Urinary bladder (tissue), 4 donors: ENCODE results near the gene TMEM14C. TPM values are rescaled to one million over a fixed set of nuclear protein-coding genes. Genes with fewer than 3 reads are reported as not detected.
"Not testable (repeated sequence)": the region's sequence is repeated elsewhere in the genome, so short reads cannot be mapped to it uniquely, and the experiment has no call there.

Experiments
- DNase-seq: peaks from one replicate; pipeline ENCODE4 v3.0.0-alpha.2; 2015; ENCODE audit errors: extremely low spot score
- H3K27ac ChIP-seq: one replicate; pipeline ENCODE4 v1.5.1; 2013; ENCODE audit warnings: low read depth, mild to moderate bottlenecking, moderate library complexity
- H3K36me3 ChIP-seq: one replicate; pipeline ENCODE4 v1.6.1; 2013; ENCODE audit warnings: mild to moderate bottlenecking, moderate library complexity; ENCODE audit not compliant: insufficient read depth
- H3K4me1 ChIP-seq: one replicate; pipeline ENCODE4 v1.6.1; 2013; ENCODE audit warnings: mild to moderate bottlenecking, moderate library complexity; ENCODE audit not compliant: insufficient read depth
- H3K4me3 ChIP-seq: one replicate; pipeline ENCODE4 v1.5.1; 2013; ENCODE audit warnings: low read depth, low read length
- WGBS: extraction: QIAGEN DNeasy Blood & Tissue Kit; methylation state at CpG from one replicate; pipeline ENCODE4 v1.1.7; 2013; 5-methylcytosine and 5-hydroxymethylcytosine counted together
- polyA plus RNA-seq: library from polyadenylated mRNA; stranded (reverse); fragments of 200-250 nt; gene quantifications from one replicate; pipeline ENCODE4 v1.2.3, GENCODE V29; 2013
- total RNA-seq: library from RNA; depleted of rRNA; stranded (reverse); fragments of >200 nt; gene quantifications from one replicate; pipeline ENCODE4 v1.2.3, GENCODE V29; 2014
- donor health status: healthy with polysubstance abuse.
- donor health status: healthy.

The TMEM14C gene
- total and polyA plus RNA-seq, 2 donors, result 90.4 to 147 TPM

GRCh38 chr6:10695086-10695657 is 27.7 kb upstream of the TMEM14C start:
- Histone ChIP-seq H3K4me1 (no peaks in the 10 kb centered on the region), H3K27ac (no peak overlapping the region), H3K4me3 (peak overlapping the region; percentile 88), H3K36me3 (no peaks in the 10 kb centered on the region)
- under 1% methylated on average over 17 of the region's 17 CpGs for WGBS
- DNase-seq, result no peak

- H3K4me3 ChIP-seq, result no peak overlapping the region
- no peak overlapping the region for H3K27ac ChIP-seq
- WGBS, result 97% methylated on average over 4 of the region's 4 CpGs
- H3K4me1 ChIP-seq, result no peaks in the 10 kb centered on the region
- no peaks in the 10 kb centered on the region for H3K36me3 ChIP-seq
- DNase-seq, result no peak
These were observed 26.2 kb upstream of the TMEM14C start for GRCh38 chr6:10696655-10697054.

DNA sequence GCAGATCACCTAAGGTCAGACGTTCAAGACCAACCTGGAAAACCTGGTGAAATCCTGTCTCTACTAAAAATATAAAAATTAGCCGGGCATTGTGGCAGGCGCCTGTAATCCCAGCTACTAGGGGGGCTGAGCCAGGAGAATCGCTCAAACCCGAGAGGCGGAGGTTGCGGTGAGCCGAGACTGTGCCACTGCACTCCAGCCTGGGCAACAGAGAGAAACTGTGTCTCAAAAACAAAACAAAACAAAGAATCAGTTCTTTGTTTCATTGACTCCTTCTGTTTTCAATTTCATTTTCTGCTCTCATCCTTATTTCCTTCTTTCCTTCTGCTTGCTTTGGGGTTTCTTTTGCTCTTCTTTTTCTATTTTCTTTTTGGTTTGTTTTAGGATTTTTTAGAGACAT is 8.9 kb upstream of the TMEM14C start:
- Histone ChIP-seq H3K4me1 (no peaks in the 10 kb centered on the region), H3K36me3 (peaks cover 5% of the 10 kb centered on the region), H3K27ac (no peak overlapping the region), H3K4me3 (no peak overlapping the region)
- DNase-seq, result no peak
- 84% methylated on average over 8 of the region's 8 CpGs for WGBS

DNA sequence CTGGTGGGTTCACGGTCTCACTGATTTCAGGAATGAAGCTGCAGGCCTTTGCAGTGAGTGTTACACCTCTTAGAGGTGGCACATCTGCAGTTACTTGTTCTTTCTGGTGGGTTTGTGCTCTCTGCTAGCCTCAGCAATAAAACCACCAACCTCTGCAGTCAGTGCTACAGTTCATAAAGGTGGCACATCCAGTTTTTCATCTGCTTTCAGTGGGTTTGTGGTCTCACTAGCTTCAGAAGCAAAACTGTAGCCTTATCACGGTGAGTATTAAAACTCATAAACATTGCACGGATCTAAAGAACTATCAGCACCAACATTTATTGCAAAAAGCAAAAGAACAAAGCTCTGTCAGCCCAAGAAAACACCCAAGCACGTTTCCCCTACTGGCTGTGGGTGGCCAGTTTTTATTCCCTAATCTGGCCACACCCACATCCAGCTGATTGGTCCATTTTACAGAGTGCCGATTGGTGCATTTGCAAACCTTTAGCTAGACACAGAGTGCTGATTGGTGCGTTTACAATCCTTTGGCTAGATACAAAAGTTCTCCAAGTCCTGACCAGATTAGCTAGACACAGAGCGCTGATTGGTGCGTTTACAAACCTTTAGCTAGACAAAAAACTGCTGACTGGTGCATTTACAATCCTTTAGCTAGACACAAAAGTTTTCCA is 3.4 kb upstream of the TMEM14C start:
- H3K4me3 ChIP-seq, result no peak overlapping the region
- WGBS, result 66% methylated on average over 8 of the region's 8 CpGs

DNA sequence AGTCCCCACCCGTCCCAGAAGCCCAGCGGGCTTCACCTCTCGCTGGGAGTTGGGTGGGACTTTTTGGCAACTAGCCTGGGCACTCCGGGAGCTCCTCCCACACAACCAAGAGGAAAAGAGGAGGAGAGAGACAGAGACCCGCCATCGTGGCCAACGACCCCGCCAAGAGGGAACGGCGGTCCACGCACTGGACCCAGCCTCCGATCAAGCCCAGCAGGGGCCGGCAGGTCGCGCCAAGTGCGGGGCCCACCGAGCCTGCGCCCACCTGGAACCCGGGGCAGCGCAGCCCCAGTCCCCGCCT is 3.0 kb upstream of the TMEM14C start:
- peak overlapping the region; percentile 55 for H3K4me3 ChIP-seq
- 27% methylated on average over 21 of the region's 21 CpGs for WGBS
- H3K36me3 ChIP-seq, result no peaks in the 10 kb centered on the region
- H3K4me1 ChIP-seq, result no peaks in the 10 kb centered on the region
- H3K27ac ChIP-seq, result peak overlapping the region; percentile 78
- DNase-seq, result no peak

More for the DNA sequence above, 3.4 kb upstream of the TMEM14C start:
- Histone ChIP-seq H3K4me1 (no peaks in the 10 kb centered on the region), H3K27ac (no peak overlapping the region), H3K36me3 (no peaks in the 10 kb centered on the region)
- DNase-seq, result no peak

DNA sequence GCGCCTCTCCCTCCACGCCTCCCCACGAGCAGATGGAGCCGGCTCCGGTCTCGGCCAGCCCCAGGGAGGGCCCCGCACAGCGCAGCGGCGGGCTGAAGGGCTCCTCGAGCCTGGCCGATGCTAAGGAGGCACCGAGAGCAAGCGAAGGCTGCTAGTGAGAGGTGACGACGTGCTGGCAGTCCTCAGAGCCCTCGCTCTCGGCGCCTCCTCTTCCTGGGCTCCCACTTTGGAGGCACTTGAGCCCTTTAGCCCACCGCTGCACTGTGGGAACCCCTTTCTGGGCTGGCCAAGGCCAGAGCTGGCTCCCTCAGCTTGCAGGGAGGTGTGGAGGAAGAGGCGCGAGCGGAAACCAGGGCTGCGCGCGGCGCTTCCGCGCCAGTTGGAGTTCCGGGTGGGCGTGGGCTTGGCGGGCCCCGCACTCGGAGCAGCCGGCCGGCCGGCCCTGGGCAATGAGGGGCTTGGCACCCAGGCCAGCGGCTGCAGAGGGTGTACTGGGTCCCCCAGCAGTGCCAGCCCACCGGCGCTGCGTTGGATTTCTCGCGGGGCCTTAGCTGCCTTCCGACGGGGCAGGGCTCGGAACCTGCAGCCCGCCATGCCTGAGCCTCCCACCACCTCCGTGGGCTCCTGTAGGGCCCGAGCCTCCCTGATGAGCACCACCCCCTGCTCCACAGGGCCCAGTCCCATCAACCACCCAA is 2.5 kb upstream of the TMEM14C start:
- DNase-seq, result no peak
- Histone ChIP-seq H3K4me1 (no peaks in the 10 kb centered on the region), H3K36me3 (no peaks in the 10 kb centered on the region), H3K4me3 (peak overlapping the region; percentile 55), H3K27ac (peak overlapping the region; percentile 78)
- WGBS, result 30% methylated on average over 49 of the region's 49 CpGs

- Histone ChIP-seq H3K27ac (peak overlapping the region; percentile 78), H3K4me3 (peak overlapping the region; percentile 55)
- H3K36me3 ChIP-seq, DNase-seq, H3K4me1 ChIP-seq: not testable (repeated sequence)
- WGBS, result 78% methylated on average over 17 of the region's 17 CpGs
These were observed 1.7 kb upstream of the TMEM14C start for GRCh38 chr6:10720960-10721849.

DNA sequence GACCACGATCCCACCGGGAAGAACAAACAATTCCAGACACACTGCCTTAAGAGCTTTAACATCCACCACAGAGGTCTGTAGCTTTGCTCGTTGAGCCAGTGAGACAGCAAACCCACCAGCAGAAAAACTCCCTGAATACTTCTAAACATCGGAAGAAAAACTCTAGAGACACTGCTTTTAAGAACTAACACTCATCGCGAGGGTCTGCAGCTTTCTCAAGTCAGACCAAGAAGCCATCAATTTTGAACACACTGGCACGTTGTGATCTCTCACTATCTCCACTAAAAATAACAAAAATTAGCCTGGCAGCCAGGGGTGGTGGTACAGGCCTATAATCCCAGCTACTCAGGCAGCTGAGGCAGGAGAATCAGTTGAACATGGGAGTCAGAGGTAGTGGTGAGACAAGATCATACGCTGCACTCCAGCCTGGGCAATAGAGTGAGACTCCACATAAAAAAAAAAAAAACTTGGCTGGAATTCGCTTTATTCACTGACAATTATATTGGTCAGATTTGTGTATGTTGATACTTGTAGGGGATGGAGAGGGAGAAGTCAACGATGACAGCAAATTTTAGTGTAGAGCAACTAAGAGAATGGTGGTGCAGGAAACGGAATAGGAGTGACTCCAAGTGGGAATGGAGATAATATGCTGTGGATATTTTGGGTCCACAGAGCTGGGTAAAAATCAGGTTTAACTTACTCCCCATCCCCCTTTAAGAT is 860 bp upstream of the TMEM14C start:
- H3K4me1 ChIP-seq, result no peaks in the 10 kb centered on the region
- no peaks in the 10 kb centered on the region for H3K36me3 ChIP-seq
- 73% methylated on average over 11 of the region's 11 CpGs for WGBS
- no peak for DNase-seq
- H3K4me3 ChIP-seq, result peak overlapping the region; percentile 65
- H3K27ac ChIP-seq, result peak overlapping the region; percentile 69

DNA sequence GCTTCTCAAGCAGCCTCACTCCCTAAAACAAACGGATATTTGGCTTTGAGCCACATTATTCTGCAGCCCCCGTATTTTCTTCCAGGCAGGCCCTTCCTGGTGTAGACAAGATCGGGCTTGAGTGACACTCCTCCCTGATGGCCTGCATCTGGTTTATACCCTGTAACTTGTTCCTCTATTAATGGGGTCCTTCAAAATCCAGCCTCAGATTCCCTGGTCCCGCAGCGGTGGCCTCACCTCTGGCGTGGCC is 375 bp upstream of the TMEM14C start:
- Histone ChIP-seq H3K4me3 (peak overlapping the region; percentile 65), H3K36me3 (no peaks in the 10 kb centered on the region), H3K27ac (peak overlapping the region; percentile 69), H3K4me1 (no peaks in the 10 kb centered on the region)
- no peak for DNase-seq
- WGBS, result 0% methylated on average over 6 of the region's 6 CpGs

- Histone ChIP-seq H3K4me3 (peak overlapping the region; percentile 65), H3K27ac (peak overlapping the region; percentile 69), H3K4me1 (no peaks in the 10 kb centered on the region), H3K36me3 (no peaks in the 10 kb centered on the region)
- no peak for DNase-seq
- 20% methylated on average over 7 of the region's 7 CpGs for WGBS
These were observed 654 bp downstream of the TMEM14C start for GRCh38 chr6:10723567-10723881.

- WGBS, result 83% methylated on average over 6 of the region's 6 CpGs
- Histone ChIP-seq H3K27ac (no peak overlapping the region), H3K4me3 (no peak overlapping the region), H3K36me3 (no peaks in the 10 kb centered on the region), H3K4me1 (no peaks in the 10 kb centered on the region)
- no peak for DNase-seq
These were observed 2.2 kb downstream of the TMEM14C start for GRCh38 chr6:10725044-10725443.

GRCh38 chr6:10725716-10726115 is 2.8 kb downstream of the TMEM14C start:
- no peak for DNase-seq
- WGBS, result 87% methylated on average over 9 of the region's 9 CpGs
- no peaks in the 10 kb centered on the region for H3K36me3 ChIP-seq
- H3K27ac ChIP-seq, result no peak overlapping the region
- no peak overlapping the region for H3K4me3 ChIP-seq
- no peaks in the 10 kb centered on the region for H3K4me1 ChIP-seq

GRCh38 chr6:10730254-10730653 is 7.4 kb downstream of the TMEM14C start:
- DNase-seq, result no peak
- Histone ChIP-seq H3K4me3 (no peak overlapping the region), H3K36me3 (no peaks in the 10 kb centered on the region), H3K27ac (no peak overlapping the region), H3K4me1 (no peaks in the 10 kb centered on the region)
- WGBS, result 84% methylated on average over 3 of the region's 3 CpGs
